ENCODE measurements around the gene HDAC8.
"Not testable (repeated sequence)": the region's sequence is repeated elsewhere in the genome, so short reads cannot be mapped to it uniquely, and the experiment has no call there.

Gene HDAC8

GRCh38 chrX:72368796-72369195 lies 203.8 kb downstream of the HDAC8 start:
- DNase-seq: no peak

- DNase-seq: no peak
Observed at GRCh38 chrX:72367516-72367915, 205.1 kb downstream of the HDAC8 start.

GRCh38 chrX:72366701-72367454 lies 205.8 kb downstream of the HDAC8 start:
- DNase-seq: no peak

GRCh38 chrX:72366178-72366577 lies 206.5 kb downstream of the HDAC8 start:
- no peak for DNase-seq

GRCh38 chrX:72365126-72365525 lies 207.5 kb downstream of the HDAC8 start:
- no peak for DNase-seq

- no peak for DNase-seq
Observed at GRCh38 chrX:72360326-72360725, 212.3 kb downstream of the HDAC8 start.

GRCh38 chrX:72358313-72358712 lies 214.3 kb downstream of the HDAC8 start:
- DNase-seq: no peak

- DNase-seq: no peak
Observed at GRCh38 chrX:72352786-72353185, 219.9 kb downstream of the HDAC8 start.

- peak; percentile 83 for DNase-seq
Observed at GRCh38 chrX:72351606-72352334, 220.9 kb downstream of the HDAC8 start.

- no peak for DNase-seq
Observed at GRCh38 chrX:72349190-72349589, 223.5 kb downstream of the HDAC8 start.

GRCh38 chrX:72348247-72348979 lies 224.2 kb downstream of the HDAC8 start:
- no peak for DNase-seq

GRCh38 chrX:72347366-72347765 lies 225.3 kb downstream of the HDAC8 start:
- no peak for DNase-seq

- DNase-seq: no peak
Observed at GRCh38 chrX:72346302-72346949, 226.2 kb downstream of the HDAC8 start.

GRCh38 chrX:72340626-72341025 lies 232.0 kb downstream of the HDAC8 start:
- DNase-seq: no peak

GRCh38 chrX:72340041-72340440 lies 232.6 kb downstream of the HDAC8 start:
- DNase-seq: peak; percentile 43

- no peak for DNase-seq
Observed at GRCh38 chrX:72330131-72330530, 242.5 kb downstream of the HDAC8 start.

- DNase-seq: no peak
Observed at GRCh38 chrX:72326605-72327300, 245.9 kb downstream of the HDAC8 start.

GRCh38 chrX:72319651-72320050 lies 253.0 kb downstream of the HDAC8 start:
- DNase-seq: not testable (repeated sequence)

GRCh38 chrX:72317139-72317538 lies 255.5 kb downstream of the HDAC8 start:
- DNase-seq: peak; percentile 44

- DNase-seq: peak; percentile 71
Observed at GRCh38 chrX:72316408-72317110, 256.1 kb downstream of the HDAC8 start.

- DNase-seq: no peak
Observed at GRCh38 chrX:72314881-72315280, 257.8 kb downstream of the HDAC8 start.

All from right hindlimb (tissue), 1 donor.